RWPE1 (cell line): ENCODE results near the gene NTSR1.

Source experiments
- CTCF ChIA-PET: fragments of 350-600 bp; sonication (Branson Sonifier 250); formaldehyde crosslinking; extraction: SDS; loops from one replicate; lab custom pipeline; 2021; lab: Yijun Ruan, JAX
- POLR2A ChIA-PET: fragments of 400-600 bp; formaldehyde crosslinking; extraction: SDS; loops from one replicate; lab custom pipeline; 2020; ENCODE audit warnings: antibody characterized with exemption; ENCODE audit not compliant: low non-redundant PET; lab: Yijun Ruan, JAX
- DNase-seq: peaks from one replicate; pipeline ENCODE4 v3.0.0; 2012; ENCODE audit warnings: low spot score
- H3K27ac ChIP-seq: fragments of 450-650 bp; 2 replicates; pipeline ENCODE4 v1.5.1; 2017
- TF ChIP-seq, protein P1 (sequence below): fragments of 450-650 bp; conservative IDR thresholded peaks from 2 replicates; pipeline ENCODE4 v1.5.1; 2017; ENCODE audit warnings: low read depth, mild to moderate bottlenecking

The NTSR1 gene

DNA sequence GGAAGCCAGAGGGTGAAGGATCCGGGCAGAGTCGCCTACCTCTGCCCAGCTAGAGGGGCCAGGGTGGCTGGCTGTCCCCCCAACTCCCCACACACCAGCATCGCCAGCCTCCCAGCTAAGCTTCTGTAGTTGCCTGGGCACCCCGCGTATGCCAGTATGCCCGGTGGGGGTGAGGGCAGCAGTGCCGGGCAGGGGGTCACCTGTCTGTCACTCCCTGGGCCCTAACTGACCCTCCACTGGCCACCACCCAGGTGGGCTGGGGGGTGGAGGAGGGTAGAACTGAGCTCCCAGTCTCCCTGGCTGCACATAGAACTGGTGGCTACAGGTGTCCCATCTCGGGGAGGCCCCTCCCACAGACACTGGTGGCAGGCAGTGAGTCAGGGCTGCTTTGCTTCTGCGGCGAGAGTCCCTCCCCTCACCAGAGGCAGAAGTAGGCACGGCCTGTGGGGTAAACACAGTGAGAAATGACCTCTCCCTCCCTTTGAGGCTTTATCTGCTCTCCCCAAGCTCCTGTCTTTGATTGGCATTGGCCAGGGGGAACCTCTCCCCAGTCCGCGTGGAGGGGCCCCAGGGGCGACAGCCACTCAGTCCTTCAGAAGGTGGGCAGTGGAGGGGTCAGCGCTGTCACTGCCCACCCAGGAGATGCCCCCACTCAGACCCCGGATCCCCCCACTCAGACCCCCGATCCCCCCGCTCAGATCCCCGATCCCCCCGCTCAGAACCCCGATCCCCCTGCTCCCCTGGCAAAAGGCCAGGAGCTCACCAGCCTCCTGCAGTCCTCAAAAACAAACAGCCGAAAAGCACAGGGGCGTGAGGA, 2.5 kb downstream of the NTSR1 start:
- H3K27ac ChIP-seq, result peak overlapping the region; percentile 96
- POLR2A ChIA-PET, result interaction anchor here (0.6 kb wide), 2 partner anchors 60 to 348 kb away, joined by 3 to 4 read pairs; no protein-coding TSS in a partner anchor
- TF ChIP-seq, protein P1, sequence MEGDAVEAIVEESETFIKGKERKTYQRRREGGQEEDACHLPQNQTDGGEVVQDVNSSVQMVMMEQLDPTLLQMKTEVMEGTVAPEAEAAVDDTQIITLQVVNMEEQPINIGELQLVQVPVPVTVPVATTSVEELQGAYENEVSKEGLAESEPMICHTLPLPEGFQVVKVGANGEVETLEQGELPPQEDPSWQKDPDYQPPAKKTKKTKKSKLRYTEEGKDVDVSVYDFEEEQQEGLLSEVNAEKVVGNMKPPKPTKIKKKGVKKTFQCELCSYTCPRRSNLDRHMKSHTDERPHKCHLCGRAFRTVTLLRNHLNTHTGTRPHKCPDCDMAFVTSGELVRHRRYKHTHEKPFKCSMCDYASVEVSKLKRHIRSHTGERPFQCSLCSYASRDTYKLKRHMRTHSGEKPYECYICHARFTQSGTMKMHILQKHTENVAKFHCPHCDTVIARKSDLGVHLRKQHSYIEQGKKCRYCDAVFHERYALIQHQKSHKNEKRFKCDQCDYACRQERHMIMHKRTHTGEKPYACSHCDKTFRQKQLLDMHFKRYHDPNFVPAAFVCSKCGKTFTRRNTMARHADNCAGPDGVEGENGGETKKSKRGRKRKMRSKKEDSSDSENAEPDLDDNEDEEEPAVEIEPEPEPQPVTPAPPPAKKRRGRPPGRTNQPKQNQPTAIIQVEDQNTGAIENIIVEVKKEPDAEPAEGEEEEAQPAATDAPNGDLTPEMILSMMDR, result no peak
- peak; percentile 86 for DNase-seq
- CTCF ChIA-PET, result interaction anchor here (0.6 to 1.9 kb wide), 6 partner anchors 8 to 95 kb away, joined by 3 to 15 read pairs (median 4); no protein-coding TSS in a partner anchor

DNA sequence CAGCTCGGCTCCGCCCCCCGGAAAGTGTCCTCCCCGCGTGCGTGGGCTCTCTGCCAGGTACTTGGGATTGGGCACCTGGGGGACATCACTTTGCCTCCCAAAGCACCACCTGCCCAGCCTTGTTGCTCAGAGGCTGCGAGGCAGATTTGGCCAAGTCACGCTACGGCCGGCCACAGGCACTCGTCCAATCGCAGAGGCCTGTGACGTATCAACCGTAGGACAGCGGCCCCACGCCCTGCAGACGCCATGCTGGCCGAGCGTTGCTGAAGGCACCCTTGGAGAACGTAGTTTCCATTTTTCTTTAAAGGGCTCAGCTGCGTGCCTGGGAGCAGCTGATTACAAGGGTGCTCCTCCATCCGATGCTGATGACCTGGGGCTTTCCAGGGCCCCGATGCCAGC, 3.1 kb downstream of the NTSR1 start:
- ChIA-PET CTCF (interaction anchor here (0.6 to 1.9 kb wide), 3 partner anchors 76 to 211 kb away, joined by 3 to 15 read pairs (median 4); no protein-coding TSS in a partner anchor), POLR2A (no interaction called here)
- TF ChIP-seq, protein P1, result no peak

DNA sequence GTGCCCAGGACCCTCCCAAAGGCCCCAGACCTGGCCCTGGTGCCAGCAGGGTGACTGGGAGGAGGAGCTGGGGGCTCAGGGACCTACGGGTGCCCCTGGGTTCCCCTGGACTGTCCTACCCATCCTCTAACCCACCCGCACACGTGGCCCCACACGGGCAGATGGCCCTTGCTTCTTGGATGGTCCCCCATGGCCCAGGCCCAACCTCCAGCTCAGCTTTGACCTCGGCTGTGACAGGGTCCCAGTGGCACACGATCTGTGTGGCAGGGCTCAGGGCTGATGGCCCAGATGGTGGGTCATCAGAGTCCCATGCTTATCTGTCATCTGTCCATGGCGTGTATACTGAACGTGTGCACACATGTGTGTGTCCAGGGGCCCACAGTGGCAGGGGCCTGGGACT, 4.0 kb downstream of the NTSR1 start:
- DNase-seq, result no peak
- ChIA-PET POLR2A (no interaction called here), CTCF (no interaction called here)
- TF ChIP-seq, protein P1, result no peak
- H3K27ac ChIP-seq, result peak overlapping the region; percentile 96

More for the DNA sequence above, 3.1 kb downstream of the NTSR1 start:
- H3K27ac ChIP-seq, result peak overlapping the region; percentile 96
- DNase-seq, result no peak

DNA sequence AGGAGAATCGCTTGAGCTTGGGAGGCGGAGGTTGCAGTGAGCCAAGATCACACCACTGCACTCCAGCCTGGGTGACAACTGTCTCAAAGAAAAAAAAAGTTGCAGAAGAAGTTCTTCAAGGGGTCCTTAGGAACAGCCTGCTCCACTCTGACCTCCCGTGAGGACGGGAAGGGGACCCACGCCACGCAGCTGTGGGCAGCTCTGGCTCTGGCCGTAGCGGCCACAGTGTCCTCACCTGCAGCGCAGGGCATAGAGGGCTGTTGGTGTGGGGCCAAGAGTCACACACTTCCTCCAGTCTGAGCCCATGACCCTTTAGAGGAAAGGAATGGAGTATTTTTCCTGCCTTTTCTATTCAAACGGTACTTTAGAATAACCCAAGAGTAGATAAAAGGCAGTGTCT, 5.4 kb downstream of the NTSR1 start:
- CTCF ChIA-PET, result interaction anchor here (1.6 kb wide), 1 partner anchor 77 kb away, joined by 8 read pairs; no protein-coding TSS in a partner anchor
- POLR2A ChIA-PET, result no interaction called here
- TF ChIP-seq, protein P1, result no peak
- peak overlapping the region; percentile 96 for H3K27ac ChIP-seq
- no peak for DNase-seq

DNA sequence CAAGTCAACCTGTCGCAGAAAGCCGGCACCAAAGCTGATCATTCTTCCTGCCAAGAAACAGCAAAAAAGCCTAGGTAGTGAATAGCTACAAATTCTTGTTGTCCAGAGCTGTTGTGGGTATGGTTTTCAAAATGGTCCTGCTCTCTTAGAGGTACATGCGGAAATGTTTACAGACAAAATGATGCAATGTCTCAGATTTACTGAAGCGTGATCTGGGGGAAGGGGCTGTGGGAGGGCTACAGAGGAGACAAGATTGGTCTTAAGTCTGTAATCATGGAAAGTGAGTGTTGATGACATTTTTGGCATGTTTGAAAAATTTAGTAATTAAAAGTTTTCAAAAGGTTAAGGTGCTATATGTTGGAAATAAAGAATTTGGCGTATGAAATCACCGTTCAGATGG, 6.2 kb downstream of the NTSR1 start:
- no peak for DNase-seq
- CTCF ChIA-PET, result interaction anchor here (1.6 kb wide), 1 partner anchor 76 kb away, joined by 8 read pairs; no protein-coding TSS in a partner anchor
- H3K27ac ChIP-seq, result no peak overlapping the region; the same call in 1 of the 2 replicates
- POLR2A ChIA-PET, result no interaction called here
- TF ChIP-seq, protein P1, result no peak

DNA sequence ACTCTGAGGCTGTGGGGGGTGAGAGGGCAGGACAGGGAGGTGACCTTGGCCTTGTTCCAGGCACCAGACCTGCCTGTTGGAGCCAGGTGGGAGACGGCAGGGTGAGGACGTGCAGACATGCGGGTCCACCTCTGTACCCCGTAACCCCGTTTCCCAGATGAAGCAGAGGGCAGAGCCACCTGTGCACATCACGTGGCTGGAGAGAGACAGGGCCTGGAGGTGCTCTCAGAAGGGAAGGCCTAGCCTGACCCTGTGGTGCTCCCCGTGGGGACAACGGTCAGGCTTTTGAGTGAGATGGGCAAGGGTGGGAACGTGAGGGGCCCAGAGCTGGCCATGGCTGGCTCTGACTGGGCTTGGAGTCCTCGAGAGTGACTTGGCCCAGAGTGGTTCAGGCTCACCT, 6.6 kb downstream of the NTSR1 start:
- TF ChIP-seq, protein P1, result no peak
- peak overlapping the region; percentile 30 for H3K27ac ChIP-seq
- POLR2A ChIA-PET, result no interaction called here
- no peak for DNase-seq
- CTCF ChIA-PET, result interaction anchor here (0.8 to 2.0 kb wide), 3 partner anchors 26 to 76 kb away, joined by 3 to 8 read pairs (median 6); no protein-coding TSS in a partner anchor
